H1 (cell line): ENCODE data around the gene PI16. TPM values are rescaled to one million over a fixed set of nuclear protein-coding genes. Genes with fewer than 3 reads are reported as not detected.
A peak's percentile ranks its signal among the peaks of the same experiment; 100 is the strongest.

ENCODE experiments used
- CTCF ChIA-PET: fragments of 300-600 bp; sonication (Branson Sonifier 250); formaldehyde crosslinking; loops from one replicate; lab custom pipeline; 2021; ENCODE audit not compliant: partially characterized antibody; lab: Charles Lee
- POLR2A ChIA-PET: fragments of 300-600 bp; sonication (Branson Sonifier 250); formaldehyde crosslinking; loops from one replicate; lab custom pipeline; 2021; ENCODE audit warnings: inconsistent platforms; ENCODE audit not compliant: partially characterized antibody; lab: Charles Lee
- DNase-seq, 2 experiments: peaks; one replicate each; pipeline versions ENCODE4 v3.0.0 to v3.0.0-alpha.2; 2010 to 2022; ENCODE audit warnings: low spot score in 2 of 2, low read depth in 1 of 2, mixed read lengths in 1 of 2
- FAIRE-seq: peaks from 2 replicates; lab custom pipeline; 2011; peaks lifted over from hg19 to GRCh38; lab: Jason Lieb, UNC
- H2AFZ ChIP-seq: 2 replicates; pipeline ENCODE4 v1.8.1; 2012; ENCODE audit warnings: low read length, inconsistent platforms
- H2AK5ac ChIP-seq: 2 replicates; pipeline ENCODE4 v1.6.1; 2013; ENCODE audit warnings: low read depth, low read length
- H2BK120ac ChIP-seq: replicated peaks from 2 replicates; pipeline ENCODE3; 2013; ENCODE audit warnings: low read depth, low read length, inconsistent platforms
- H2BK12ac ChIP-seq: 2 replicates; pipeline ENCODE4 v1.6.1; 2013; ENCODE audit warnings: low read depth, low read length
- H2BK15ac ChIP-seq: 2 replicates; pipeline ENCODE4 v1.6.1; 2013; ENCODE audit warnings: low read length
- H2BK20ac ChIP-seq: 2 replicates; pipeline ENCODE4 v1.6.1; 2013; ENCODE audit warnings: low read length
- H2BK5ac ChIP-seq: 2 replicates; pipeline ENCODE4 v1.6.1; 2013; ENCODE audit warnings: low read depth, low read length
- H3K14ac ChIP-seq: 2 replicates; pipeline ENCODE4 v1.6.1; 2013; ENCODE audit warnings: inconsistent platforms; ENCODE audit not compliant: insufficient read length
- H3K18ac ChIP-seq: 2 replicates; pipeline ENCODE4 v1.6.1; 2013; ENCODE audit warnings: low read length; ENCODE audit errors: extremely low read depth
- H3K23ac ChIP-seq: 2 replicates; pipeline ENCODE4 v1.6.1; 2013; ENCODE audit warnings: inconsistent platforms; ENCODE audit not compliant: insufficient read length
- H3K23me2 ChIP-seq: 2 replicates; pipeline ENCODE4 v1.6.1; 2013; ENCODE audit warnings: low read depth, low read length
- H3K27ac ChIP-seq: 2 replicates; pipeline ENCODE4 v1.6.1; 2011; ENCODE audit warnings: low read depth, low read length, inconsistent platforms
- H3K27me3 ChIP-seq, 4 experiments: replicated peaks in 1 of 4; 1 replicate in 1 of 4; 2 replicates in 3 of 4; pipeline versions ENCODE4 v1.6.1 to v1.8.1; 2011 to 2013; ENCODE audit warnings: low read length in 3 of 4, mild to moderate bottlenecking in 3 of 4, inconsistent platforms in 2 of 4, mixed read lengths in 2 of 4, moderate library complexity in 1 of 4; ENCODE audit not compliant: control insufficient read depth in 3 of 4, insufficient read depth in 3 of 4; ENCODE audit errors: extremely low read depth in 1 of 4
- H3K36me3 ChIP-seq, 4 experiments: 2 replicates each; pipeline versions ENCODE4 v1.6.1 to v1.8.1; 2011 to 2013; ENCODE audit warnings: mild to moderate bottlenecking in 4 of 4, low read length in 3 of 4, moderate library complexity in 2 of 4, control low read depth in 1 of 4, inconsistent platforms in 1 of 4; ENCODE audit not compliant: insufficient read depth in 4 of 4, control insufficient read depth in 2 of 4
- H3K4ac ChIP-seq: replicated peaks from 2 replicates; pipeline ENCODE3; 2013; ENCODE audit warnings: low read length, low read depth, mixed read lengths, inconsistent platforms; ENCODE audit not compliant: insufficient read length
- H3K4me1 ChIP-seq, 4 experiments: replicated peaks in 1 of 4; 1 replicate in 1 of 4; 2 replicates in 3 of 4; pipeline versions ENCODE4 v1.6.1 to v1.8.1; 2011 to 2013; ENCODE audit warnings: low read length in 3 of 4, inconsistent platforms in 2 of 4, mixed read lengths in 1 of 4; ENCODE audit not compliant: insufficient read depth in 4 of 4, control insufficient read depth in 3 of 4
- H3K4me2 ChIP-seq, 2 experiments: 2 replicates each; pipeline versions ENCODE4 v1.6.1 to v1.8.1; 2011 to 2013; ENCODE audit warnings: low read depth in 2 of 2, low read length in 2 of 2, control low read depth in 1 of 2, inconsistent platforms in 1 of 2, mild to moderate bottlenecking in 1 of 2; ENCODE audit not compliant: insufficient read depth in 1 of 2
- H3K4me3 ChIP-seq, 4 experiments: fragments of 200-600, 300-600 bp in 1 of 4; sonication (generic), shearing (Covaris generic), sonication (Bioruptor Twin) in 1 of 4; 2 replicates each; pipeline versions ENCODE4 v1.5.1 to v1.8.1; 2011 to 2016; ENCODE audit warnings: low read length in 4 of 4, low read depth in 3 of 4, control low read depth in 2 of 4, inconsistent platforms in 2 of 4, mild to moderate bottlenecking in 2 of 4, mixed read lengths in 1 of 4, moderate library complexity in 1 of 4; ENCODE audit not compliant: insufficient read depth in 2 of 4; ENCODE audit errors: extremely low read depth in 1 of 4
- H3K56ac ChIP-seq: replicated peaks from 2 replicates; pipeline ENCODE3; 2013; ENCODE audit warnings: low read depth, mild to moderate bottlenecking, mixed read lengths, low read length, inconsistent platforms; ENCODE audit not compliant: insufficient read length
- H3K79me1 ChIP-seq: 2 replicates; pipeline ENCODE4 v1.6.1; 2013; ENCODE audit warnings: low read depth, low read length, control low read depth
- H3K79me2 ChIP-seq, 2 experiments: 2 replicates each; pipeline versions ENCODE4 v1.6.1 to v1.8.1; 2012 to 2013; ENCODE audit warnings: low read length in 2 of 2, mild to moderate bottlenecking in 2 of 2, inconsistent platforms in 1 of 2; ENCODE audit not compliant: insufficient read depth in 2 of 2, control insufficient read depth in 1 of 2
- H3K9ac ChIP-seq, 4 experiments: replicated peaks in 1 of 4; 1 replicate in 1 of 4; 2 replicates in 3 of 4; pipeline versions ENCODE4 v1.6.1 to v1.8.1; 2011 to 2013; ENCODE audit warnings: low read depth in 3 of 4, low read length in 3 of 4, control low read depth in 2 of 4, mild to moderate bottlenecking in 2 of 4, moderate library complexity in 2 of 4, inconsistent platforms in 1 of 4; ENCODE audit errors: extremely low read depth in 1 of 4
- H3K9me3 ChIP-seq, 2 experiments: 2 replicates each; pipeline versions ENCODE4 v1.6.1 to v1.8.1; 2012 to 2013; ENCODE audit warnings: mild to moderate bottlenecking in 2 of 2, moderate library complexity in 2 of 2, control low read depth in 1 of 2, inconsistent platforms in 1 of 2, low read depth in 1 of 2, low read length in 1 of 2, mixed read lengths in 1 of 2; ENCODE audit not compliant: insufficient read depth in 2 of 2
- H4K20me1 ChIP-seq, 2 experiments: replicated peaks in 1 of 2; 2 replicates each; pipeline versions ENCODE3 to v1.8.1; 2011 to 2013; ENCODE audit warnings: inconsistent platforms in 2 of 2, low read length in 2 of 2, mild to moderate bottlenecking in 1 of 2; ENCODE audit not compliant: insufficient read depth in 2 of 2, control insufficient read depth in 1 of 2
- H4K5ac ChIP-seq: 2 replicates; pipeline ENCODE4 v1.6.1; 2013; ENCODE audit warnings: low read length, low read depth, mixed read lengths, inconsistent platforms; ENCODE audit not compliant: insufficient read length
- H4K8ac ChIP-seq: 2 replicates; pipeline ENCODE4 v1.8.0; 2013; ENCODE audit warnings: mild to moderate bottlenecking, moderate library complexity, low read length, inconsistent platforms; ENCODE audit not compliant: insufficient read depth; ENCODE audit errors: extremely low read depth
- H4K91ac ChIP-seq: replicated peaks from 2 replicates; pipeline ENCODE3; 2013; ENCODE audit warnings: low read length, mixed read lengths, inconsistent platforms; ENCODE audit not compliant: insufficient read length
- BRCA1 ChIP-seq: IDR thresholded peaks from 2 replicates; pipeline ENCODE4 v1.6.1; 2012; ENCODE audit warnings: low read depth, low read length, improper control_type of control experiment
- CREB1 ChIP-seq: IDR thresholded peaks from 2 replicates; pipeline ENCODE4 v1.6.1; 2012; ENCODE audit warnings: inconsistent platforms
- MAFK ChIP-seq: IDR thresholded peaks from 2 replicates; pipeline ENCODE4 v1.6.1; 2012; ENCODE audit warnings: low read depth, mild to moderate bottlenecking, improper control_type of control experiment, low read length
- SP1 ChIP-seq: IDR thresholded peaks from 2 replicates; pipeline ENCODE4 v1.6.1; 2011; ENCODE audit warnings: low read depth, low read length
- TAF7 ChIP-seq: optimal IDR thresholded peaks from 2 replicates; pipeline ENCODE3; 2011; ENCODE audit warnings: low read depth, mild to moderate bottlenecking, inconsistent platforms, low read length, moderate library complexity, borderline replicate concordance
- WGBS, 2 experiments: shearing (Covaris generic) in 1 of 2; methylation state at CpG; one replicate each; pipeline versions ENCODE4 v1.1.6 to v1.1.7; 2013 to 2015; ENCODE audit warnings: low lambda C conversion rate in 2 of 2, mixed read lengths in 2 of 2, inconsistent platforms in 1 of 2, low coverage in 1 of 2, missing lambda C conversion rate in 1 of 2; ENCODE audit not compliant: insufficient replicate concordance in 2 of 2, insufficient coverage in 1 of 2, insufficient read length in 1 of 2; ENCODE audit errors: extremely low coverage in 1 of 2, missing lambda C conversion rate in 1 of 2; 5-methylcytosine and 5-hydroxymethylcytosine counted together
- polyA plus RNA-seq, 7 experiments: library from polyadenylated mRNA; depleted of rRNA in 3 of 7; stranded (reverse) in 5 of 7; unstranded in 2 of 7; fragments of >200 nt in 5 of 7; fragments of 200-250 nt in 2 of 7; gene quantifications; 1 replicate in 5 of 7; 2 replicates in 1 of 7; 4 replicates in 1 of 7; pipeline versions ENCODE4 v1.2.1 to v1.2.3, GENCODE V29; 2011 to 2013; ENCODE audit warnings: missing spikeins in 2 of 7, mixed read lengths in 2 of 7
- total RNA-seq: library from RNA; stranded (reverse); fragmentation: NEBNext Ultra II Directional; extraction: Animal tissue kit (Norgen Biotek cat#: 25700); gene quantifications from 2 replicates; pipeline ENCODE4 v1.2.1, GENCODE V29; 2021

The PI16 gene
- total and polyA plus RNA-seq, 2 of the 8 experiments (the other 6 are each of a cell fraction or from before 2014, with no cell fraction given) = 0.05 TPM; not detected in 1

DNA sequence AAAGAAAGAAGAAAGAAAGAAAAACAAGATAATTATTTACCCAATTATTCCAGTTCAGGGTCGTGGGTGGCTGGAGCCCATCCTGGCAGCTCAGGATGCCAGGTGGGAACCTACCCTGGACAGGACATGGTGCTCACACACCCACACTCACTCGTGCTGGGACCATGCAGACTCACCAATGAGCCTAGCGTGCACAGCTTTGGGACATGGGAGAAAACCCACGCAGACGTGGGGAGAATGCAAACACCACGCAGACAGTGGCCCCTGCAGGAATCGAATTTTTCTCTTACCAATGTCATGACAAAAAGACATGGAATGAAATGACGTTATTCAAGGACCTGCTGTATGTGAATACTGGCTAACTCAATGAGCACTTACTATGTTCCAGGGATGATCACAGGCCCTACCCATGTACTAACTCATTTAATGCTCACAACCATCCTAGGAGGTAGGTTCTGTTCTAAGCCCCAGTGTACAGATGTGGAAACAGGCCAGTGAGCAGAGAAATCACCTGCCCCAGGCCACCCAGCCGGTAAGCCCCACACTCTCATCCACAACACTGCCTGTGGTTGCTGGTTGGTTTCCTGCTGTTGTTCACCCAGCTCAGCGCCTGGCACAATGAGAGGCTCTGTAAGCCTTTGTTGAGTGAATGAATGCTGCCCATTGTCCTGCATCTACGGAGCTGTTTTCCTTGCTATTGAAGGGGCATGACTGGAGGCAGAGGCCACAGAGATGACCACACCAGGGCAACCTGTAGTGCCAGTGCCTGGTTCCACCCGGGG is 6.8 kb upstream of the PI16 start:
- Histone ChIP-seq H2BK5ac (no peak overlapping the region), H3K36me3 (no peaks in the 10 kb centered on the region), H3K14ac (no peak overlapping the region), H3K9me3 (no peaks in the 10 kb centered on the region), H2BK15ac (no peak overlapping the region; the same call in 1 of the 2 replicates), H4K91ac (no peak overlapping the region), H3K79me1 (no peaks in the 10 kb centered on the region), H3K27me3 (no peaks in the 10 kb centered on the region), H3K18ac (no peak overlapping the region), H3K23ac (no peak overlapping the region), H2BK120ac (no peak overlapping the region), H4K8ac (no peak overlapping the region; the same call in 1 of the 2 replicates), H2AFZ (no peak overlapping the region), H3K4me1 (peaks cover 3 to 23% (median 5%) of the 10 kb centered on the region in 4 experiments), H2BK20ac (peak overlapping the region; percentile 84; the same call in 1 of the 2 replicates), H4K20me1 (no peaks in the 10 kb centered on the region), H3K9ac (no peak overlapping the region), H2BK12ac (peak overlapping the region; percentile 70; the same call in 1 of the 2 replicates), H3K79me2 (no peaks in the 10 kb centered on the region), H3K27ac (no peak overlapping the region), H3K23me2 (no peaks in the 10 kb centered on the region), H3K4ac (no peak overlapping the region), H3K56ac (no peak overlapping the region), H3K4me3 (no peak overlapping the region), H2AK5ac (no peak overlapping the region), H4K5ac (no peak overlapping the region), H3K4me2 (peak overlapping the region in 1 of 2 experiments; percentile 15; a peak in 1 of 4 replicates)
- no peak for TF ChIP-seq SP1
- TF ChIP-seq TAF7 = no peak
- no peak for TF ChIP-seq MAFK
- TF ChIP-seq BRCA1 = no peak
- no peak for TF ChIP-seq CREB1
- no peak for DNase-seq
- WGBS, 2 experiments = 83% methylated on average over 12 of the region's 12 CpGs; no CpG with 5 or more reads in 1 of the 2 experiments
- ChIA-PET CTCF (interaction anchor here (1.4 kb wide), 1 partner anchor 70 kb away, joined by 8 read pairs; no protein-coding TSS in a partner anchor), POLR2A (interaction anchor here (1.6 kb wide), 1 partner anchor 9 kb away, joined by 5 read pairs; no protein-coding TSS in a partner anchor)
- no peak for FAIRE-seq
